DMS79 treated with DMSO at 0.1 percent for 48 hours (cell line): ENCODE measurements around the gene SAFB.
A peak's percentile ranks its signal among the peaks of the same experiment; 100 is the strongest.
"Not testable (repeated sequence)": the region's sequence is repeated elsewhere in the genome, so short reads cannot be mapped to it uniquely, and the experiment has no call there.

Source experiments
- DNase-seq: peaks from one replicate; lab custom pipeline; 2025; lab: John Stamatoyannopoulos, UW

SAFB gene

GRCh38 chr19:5595129-5595528 lies 27.8 kb upstream of the SAFB start:
- no peak for DNase-seq

- no peak for DNase-seq
Observed at GRCh38 chr19:5595745-5596144, 27.1 kb upstream of the SAFB start.

GRCh38 chr19:5600797-5601196 lies 22.1 kb upstream of the SAFB start:
- DNase-seq = no peak

- DNase-seq = no peak
Observed at GRCh38 chr19:5603626-5604025, 19.3 kb upstream of the SAFB start.

DNA sequence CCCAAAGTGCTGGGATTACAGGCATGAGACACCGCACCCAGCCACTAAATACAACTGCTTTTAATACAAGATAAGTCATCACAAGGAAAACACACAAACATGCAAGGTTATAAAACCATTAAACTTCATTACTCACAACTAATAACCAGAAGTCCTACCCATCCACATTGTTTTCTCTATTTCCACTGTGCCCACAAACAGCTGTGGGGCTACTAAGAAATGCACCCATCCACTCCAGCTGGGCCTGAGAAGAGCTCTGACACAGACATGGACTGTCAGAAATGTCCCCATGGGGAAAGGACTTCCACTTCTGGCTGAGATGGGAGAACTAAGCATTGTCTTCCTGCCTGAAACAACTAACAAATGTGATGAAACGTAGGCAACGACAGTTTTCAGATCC lies 17.5 kb upstream of the SAFB start:
- DNase-seq = no peak

DNA sequence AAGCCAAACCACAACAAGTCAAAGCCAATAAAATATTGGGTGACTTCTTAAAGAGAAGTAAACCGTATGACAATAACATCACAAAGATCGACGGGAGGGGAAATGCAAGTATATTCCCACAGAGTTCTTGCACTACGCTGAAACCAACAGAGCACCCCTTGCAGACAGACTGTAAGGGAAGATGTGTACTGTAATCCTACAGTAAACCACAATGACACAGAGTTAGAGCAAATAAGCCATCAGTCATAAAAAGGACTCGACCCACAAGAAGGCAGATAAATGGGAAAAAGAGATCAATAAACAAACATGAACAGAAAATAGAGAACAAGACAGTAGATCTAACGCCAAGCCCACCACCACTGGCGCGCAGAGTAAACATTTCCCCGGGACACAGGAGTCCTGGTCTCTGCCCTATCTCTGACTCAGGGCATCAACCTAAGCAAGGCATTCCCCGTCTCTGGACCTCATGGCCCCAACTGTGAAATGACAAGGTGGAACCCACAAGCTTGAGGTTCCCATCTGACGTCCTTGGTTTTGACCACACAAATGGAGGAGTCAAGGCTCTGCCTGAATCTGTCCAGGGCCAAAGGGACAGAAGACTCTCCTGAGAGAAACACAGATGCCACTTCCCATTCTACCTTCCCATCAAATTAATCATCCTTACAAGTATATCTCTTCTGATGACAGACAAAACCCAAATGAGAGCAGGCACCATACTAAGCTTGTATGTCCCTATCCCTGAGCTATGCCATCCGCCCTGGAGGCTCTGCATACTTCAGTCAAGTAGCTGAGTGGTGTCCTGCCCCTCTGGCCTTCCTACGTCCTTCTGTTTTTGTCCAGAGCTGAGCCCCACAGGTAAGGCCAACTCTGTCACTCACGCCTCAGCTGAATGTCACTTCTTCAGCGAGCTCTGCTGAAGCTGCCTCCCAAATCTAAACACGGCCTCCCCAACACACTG lies 15.3 kb upstream of the SAFB start:
- DNase-seq = no peak

GRCh38 chr19:5608291-5608690 lies 14.6 kb upstream of the SAFB start:
- no peak for DNase-seq

DNA sequence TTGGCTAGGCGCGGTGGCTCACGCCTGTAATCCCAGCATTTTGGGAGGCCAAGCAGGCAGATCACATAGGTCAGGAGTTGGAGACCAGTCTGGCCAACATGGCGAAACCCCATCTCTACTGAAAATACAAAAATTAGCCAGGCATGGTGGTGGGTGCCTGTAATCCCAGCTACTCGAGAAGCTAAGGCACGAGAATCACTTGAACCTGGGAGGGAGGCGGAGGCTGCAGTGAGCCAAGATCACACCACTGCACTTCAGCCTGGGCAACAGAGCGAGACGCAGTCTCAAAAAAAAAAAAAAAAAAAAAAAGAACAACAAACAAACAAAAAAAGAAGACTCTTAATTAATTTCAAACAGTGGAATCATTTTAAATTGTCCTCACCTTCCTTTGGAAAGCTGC lies 14.1 kb upstream of the SAFB start:
- DNase-seq = not testable (repeated sequence)

DNA sequence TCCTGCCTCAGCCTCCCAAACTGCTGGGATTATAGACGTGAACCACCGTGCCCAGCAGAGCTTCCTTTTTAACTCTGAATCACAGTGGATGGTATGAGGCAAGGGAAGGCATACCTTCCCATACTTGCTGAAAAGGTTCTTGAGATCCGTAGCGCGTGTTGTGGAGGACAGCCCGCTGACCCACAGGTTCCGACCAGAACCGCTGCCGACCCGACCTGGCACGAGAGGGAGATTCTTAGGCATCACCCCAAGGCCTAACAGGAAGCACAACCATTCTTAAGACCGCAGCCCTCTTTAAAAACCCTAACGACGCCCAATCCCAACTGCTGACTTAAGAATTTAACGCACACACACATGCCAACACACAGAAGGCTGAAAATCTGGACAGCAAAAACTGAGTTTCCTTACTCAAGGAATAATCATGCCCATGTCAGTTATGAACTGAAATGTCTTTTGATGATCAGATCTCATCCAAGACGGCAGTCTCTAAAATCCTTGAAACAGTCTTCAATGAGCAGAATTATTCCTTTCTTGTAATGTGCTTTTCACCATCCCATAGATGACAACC lies 12.9 kb upstream of the SAFB start:
- DNase-seq = no peak

DNA sequence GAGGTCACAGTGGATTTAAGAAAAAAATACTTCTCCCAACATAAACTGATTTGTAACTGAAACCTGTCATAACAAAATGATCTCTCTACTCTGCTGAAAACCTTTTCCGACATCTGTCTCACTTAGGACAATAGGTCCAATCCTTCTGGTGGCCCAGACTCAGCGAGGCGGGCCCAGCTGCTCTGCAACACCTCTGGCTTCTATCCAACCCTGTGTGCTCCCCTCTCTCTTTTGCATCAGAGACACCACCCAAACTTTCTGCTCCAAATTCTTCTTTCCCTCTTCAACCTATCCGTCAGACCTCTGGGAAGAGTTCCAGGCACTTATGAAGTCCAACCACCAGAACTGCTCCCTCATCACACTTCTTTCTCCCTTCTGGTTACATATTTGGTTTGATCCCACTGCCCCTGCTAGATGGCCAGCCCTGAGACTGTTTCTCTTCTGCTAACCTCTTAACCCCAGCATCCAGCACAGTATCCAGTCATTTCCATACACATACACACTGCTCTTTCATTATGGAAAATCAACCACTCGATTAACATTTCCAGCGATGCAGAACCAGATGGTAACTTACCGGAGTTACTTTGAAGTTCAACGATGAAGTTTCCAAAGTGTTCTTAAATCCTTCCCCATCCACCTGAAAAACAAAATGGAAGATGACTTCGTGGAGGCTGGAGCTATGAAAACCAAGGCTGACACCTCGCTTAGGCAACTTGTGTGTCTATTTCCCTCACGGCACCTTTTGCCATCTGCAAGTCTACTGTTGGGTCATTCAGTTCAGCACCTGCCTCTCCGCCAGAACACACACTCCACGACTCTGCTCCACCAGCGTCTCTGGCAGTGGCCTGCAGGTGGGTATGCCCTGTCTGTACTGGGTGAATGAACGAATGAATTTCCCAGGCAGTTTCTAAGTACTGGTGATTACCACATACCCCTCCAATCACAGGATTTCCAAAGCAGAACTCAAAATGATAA lies 9.7 kb upstream of the SAFB start:
- DNase-seq = no peak

- no peak for DNase-seq
Observed at GRCh38 chr19:5615756-5616327, 7.0 kb upstream of the SAFB start.

DNA sequence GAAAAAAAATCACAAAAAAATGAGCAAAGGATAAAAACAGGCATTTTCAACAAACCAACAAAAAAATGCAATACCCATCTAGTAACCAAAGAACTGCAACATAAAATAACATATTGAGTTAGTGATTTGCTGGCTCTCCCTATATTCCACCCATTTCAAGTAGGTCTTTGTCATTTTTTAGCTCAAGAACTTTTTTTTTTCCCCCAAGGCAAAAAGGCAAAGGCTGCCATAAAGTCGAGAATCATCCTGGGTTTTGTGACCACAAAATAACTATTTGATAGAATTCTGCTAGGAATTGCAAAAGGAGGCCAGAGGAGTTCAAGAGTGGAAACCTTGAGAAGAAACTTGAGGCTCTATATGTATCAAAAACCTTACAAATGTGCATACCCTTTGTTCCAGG lies 5.8 kb upstream of the SAFB start:
- DNase-seq = no peak

DNA sequence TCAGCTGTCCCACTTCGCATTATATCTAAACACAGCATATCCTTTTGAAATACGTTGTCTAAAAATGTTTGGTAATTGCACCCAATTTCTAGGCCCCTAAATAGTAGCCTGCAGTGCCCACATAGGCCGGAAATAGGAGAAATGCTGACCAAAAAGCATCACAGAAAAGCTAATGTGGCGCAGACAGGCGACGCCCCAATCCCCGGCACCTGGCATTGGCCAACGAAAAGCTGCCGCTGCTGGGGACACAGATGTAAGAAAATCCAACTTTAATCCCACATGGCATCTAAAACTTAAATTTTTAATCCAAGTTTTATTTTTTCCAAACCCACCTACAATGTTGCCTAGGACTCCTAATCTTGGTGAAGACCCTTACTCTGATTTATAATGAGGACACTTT lies 4.3 kb upstream of the SAFB start:
- DNase-seq = no peak

- no peak for DNase-seq
Observed at GRCh38 chr19:5619946-5620345, 2.9 kb upstream of the SAFB start.

DNA sequence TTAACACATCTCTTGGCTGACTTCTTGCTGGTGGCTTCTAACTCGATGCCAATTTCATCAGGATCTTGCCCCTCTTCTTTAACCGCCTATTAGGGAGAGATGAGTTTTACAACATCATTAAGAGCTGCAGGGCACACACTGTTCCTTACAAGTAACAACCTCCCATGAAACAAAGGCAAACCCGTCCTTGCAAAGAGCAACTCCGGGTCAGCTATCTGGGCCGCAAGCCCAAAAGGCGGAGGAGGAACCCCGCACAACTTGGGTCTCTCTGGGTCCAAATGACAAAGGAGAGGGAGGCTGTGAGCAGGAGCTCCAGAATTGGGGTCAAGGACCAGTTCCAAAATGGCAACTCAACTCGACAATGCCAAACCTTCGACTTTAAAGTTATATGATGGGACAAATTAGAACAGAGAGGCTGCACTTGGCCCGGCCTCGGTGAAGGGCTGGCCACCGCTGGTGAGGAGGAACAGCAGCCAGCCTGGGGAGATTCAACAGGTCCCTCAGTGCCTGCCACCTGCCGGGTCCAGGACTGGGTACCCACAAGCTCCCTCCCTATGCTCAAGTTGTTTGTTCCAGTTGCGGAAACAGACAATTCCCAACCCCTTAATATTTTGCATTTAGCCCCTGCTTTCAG lies 1.5 kb upstream of the SAFB start:
- no peak for DNase-seq

DNA sequence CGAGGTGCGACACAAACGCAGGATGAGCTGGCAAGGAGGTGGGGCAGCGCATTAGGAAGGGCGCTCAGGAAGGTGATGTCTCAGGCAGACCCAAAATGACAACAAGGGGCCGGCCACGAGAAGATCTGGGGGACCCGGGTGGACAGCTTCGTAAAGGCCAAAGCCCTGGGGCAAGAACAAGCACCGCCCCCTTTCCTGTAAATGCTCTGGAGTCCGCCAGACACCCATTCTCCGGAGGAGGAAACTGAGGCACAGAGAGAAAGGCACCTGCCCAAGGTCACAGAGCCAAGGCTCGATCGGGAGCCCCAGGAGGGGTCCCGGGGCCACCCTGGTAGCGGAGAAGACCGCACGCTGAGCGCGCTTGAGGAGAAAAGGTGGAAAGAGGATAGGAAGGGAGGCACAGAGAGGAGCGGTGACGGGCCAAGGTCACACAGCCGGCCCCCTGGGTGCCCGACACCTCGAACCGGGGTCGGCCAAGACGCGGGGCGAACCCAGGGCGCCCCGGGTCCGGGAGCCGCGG lies 878 bp upstream of the SAFB start:
- no peak for DNase-seq

DNA sequence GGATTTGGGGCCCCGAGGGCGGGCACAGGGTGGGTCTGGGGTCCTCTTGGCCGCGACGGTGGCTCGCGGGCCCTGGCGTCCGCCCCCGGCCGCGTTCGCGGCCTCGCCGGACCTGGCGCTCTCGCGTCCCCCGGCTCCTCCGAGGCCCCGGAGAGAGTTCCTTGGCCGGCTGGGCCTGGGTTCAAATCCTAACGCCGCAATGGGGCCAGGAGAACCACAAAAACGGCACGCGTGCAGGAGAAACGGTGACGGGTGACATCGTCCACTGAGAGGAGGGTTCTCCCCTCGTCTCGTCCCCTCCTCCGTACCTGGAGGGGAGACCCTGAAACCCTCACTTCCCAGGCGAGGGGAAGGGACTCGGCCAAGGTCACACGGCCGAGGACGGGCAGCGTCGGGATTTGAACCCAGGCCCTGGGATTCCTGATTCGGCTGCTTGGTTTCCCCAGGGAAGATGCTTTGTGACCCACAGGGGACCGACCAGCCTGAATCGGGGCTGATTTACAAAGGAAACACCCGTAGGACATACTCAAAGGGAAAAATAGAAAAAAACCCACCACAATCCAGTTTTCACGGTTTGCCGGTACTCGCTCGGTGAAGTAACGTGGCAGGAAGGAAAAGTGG lies 624 bp downstream of the SAFB start:
- DNase-seq = no peak

DNA sequence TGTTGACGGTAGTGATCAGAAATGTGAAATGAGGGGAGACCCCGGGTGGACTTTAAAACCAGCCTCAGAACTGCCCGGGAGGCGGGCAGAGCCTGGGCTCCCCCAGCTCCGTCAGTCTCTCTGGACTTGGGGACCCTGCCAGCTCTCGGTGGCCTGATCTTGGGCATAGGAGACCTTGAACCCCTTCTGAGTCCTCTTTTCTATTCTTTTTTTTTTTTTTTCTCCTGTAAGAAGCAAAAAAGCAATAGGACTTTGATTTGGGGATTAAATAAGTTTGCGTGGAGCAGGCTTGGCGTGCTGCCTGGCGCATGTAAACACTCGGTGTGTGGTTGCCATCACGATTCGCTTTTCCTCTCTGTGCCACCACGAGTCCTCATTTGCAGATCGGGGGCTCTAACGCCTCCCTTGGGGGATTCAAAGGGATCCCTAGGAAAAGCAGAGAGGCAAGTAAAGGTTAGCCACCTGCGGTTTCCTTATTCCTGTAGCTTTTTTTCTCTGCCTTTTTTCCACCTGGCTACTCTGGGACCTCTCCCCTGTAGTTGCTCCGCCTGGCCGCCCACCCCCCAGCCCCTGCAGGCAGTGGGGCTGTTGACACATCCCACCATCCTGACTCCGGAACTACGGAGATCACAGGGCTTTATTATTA lies 1.3 kb downstream of the SAFB start:
- peak; percentile 4 for DNase-seq

DNA sequence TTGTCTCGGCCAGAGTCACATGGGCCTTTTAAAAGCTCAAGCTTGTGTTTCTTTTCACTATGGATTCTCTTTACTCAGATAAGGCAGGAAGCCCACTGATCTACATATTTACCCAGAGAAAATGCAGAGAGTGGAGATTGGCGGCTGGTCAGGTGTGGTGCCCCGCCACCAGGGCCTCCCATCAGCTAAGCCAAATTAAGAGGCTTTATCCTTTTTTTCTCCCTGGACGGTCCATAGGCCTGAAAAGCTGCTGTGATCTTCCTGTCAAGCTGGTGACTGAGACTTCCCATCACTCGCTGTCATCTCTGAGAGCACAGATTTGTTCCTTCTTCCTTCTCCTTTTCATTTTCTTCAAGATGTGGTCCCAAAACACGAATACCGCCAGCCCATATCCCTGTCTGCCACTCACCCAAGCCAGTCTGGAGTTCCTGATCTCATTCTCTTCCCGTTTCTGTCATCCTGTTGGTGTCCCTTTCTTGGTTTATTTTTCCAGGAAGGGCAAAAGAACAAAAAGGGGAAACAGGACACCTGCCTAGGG lies 1.9 kb downstream of the SAFB start:
- no peak for DNase-seq

DNA sequence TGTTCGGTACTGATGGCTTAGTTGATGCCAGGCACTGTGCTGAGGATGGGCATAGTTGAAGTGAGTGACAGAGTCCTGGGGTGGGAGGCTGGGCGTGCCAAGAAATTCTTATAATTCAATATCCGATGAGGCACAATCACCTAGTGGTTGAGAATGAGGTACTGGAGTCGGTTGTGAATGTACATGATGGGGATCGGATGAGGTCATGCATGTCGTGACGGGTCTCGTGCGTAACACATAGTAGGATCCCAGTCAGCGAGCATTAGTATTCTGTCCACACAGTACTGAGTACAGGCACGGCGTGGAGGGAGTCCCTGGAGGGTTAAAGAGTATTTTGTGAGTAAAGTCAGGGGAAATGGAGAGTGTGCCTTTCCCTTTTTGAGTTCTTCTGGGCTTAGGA lies 2.8 kb downstream of the SAFB start:
- no peak for DNase-seq
